Gastroesophageal sphincter (tissue), 4 donors: ENCODE data around the gene WDR73. TPM values are rescaled to one million over a fixed set of nuclear protein-coding genes. Genes with fewer than 3 reads are reported as not detected.

Experiments used
- ATAC-seq: fragments of 150-250 bp; one replicate; pipeline ENCODE4 v1.9.1; 2016; ENCODE audit warnings: mild to moderate bottlenecking, moderate library complexity
- H3K27ac ChIP-seq, 4 donors: fragments of 200-600 bp; sonication (generic) in 3 of 4; 1 replicate in 3 of 4; 2 replicates in 1 of 4; pipeline ENCODE4 v1.5.1; 2016 to 2019
- H3K27me3 ChIP-seq: fragments of 200-600 bp; sonication (generic); one replicate; pipeline ENCODE4 v1.5.1; 2019
- H3K36me3 ChIP-seq, 2 donors: fragments of 200-600 bp; sonication (generic); one replicate each; pipeline ENCODE4 v1.5.1; 2019; ENCODE audit warnings: control low read depth in 1 of 2
- H3K4me1 ChIP-seq, 3 donors: fragments of 200-600 bp; sonication (generic); 1 replicate in 2 of 3; 2 replicates in 1 of 3; pipeline ENCODE4 v1.5.1; 2016 to 2019; ENCODE audit warnings: control low read depth in 2 of 3
- H3K4me3 ChIP-seq, 2 donors: fragments of 200-600 bp; sonication (generic); one replicate each; pipeline ENCODE4 v1.5.1; 2019; ENCODE audit warnings: mild to moderate bottlenecking in 1 of 2, moderate library complexity in 1 of 2
- H3K9me3 ChIP-seq, 3 donors: fragments of 200-600 bp; sonication (generic); one replicate each; pipeline ENCODE4 v1.5.1; 2017 to 2019; ENCODE audit warnings: control low read depth in 2 of 3
- CTCF ChIP-seq, 4 experiments: fragments of 200-600 bp in 2 of 4; fragments of 450-650 bp in 2 of 4; sonication (generic) in 1 of 4; IDR thresholded peaks; one replicate each; pipeline ENCODE4 v1.5.1; 2017 to 2019; ENCODE audit warnings: antibody characterized with exemption in 4 of 4, mild to moderate bottlenecking in 2 of 4, moderate library complexity in 2 of 4
- EP300 ChIP-seq: sonication (generic); formaldehyde crosslinking; IDR thresholded peaks from one replicate; pipeline ENCODE4 v1.6.1; 2017; ENCODE audit warnings: antibody characterized with exemption, mild to moderate bottlenecking
- POLR2A ChIP-seq, 2 donors: fragments of 450-650 bp; IDR thresholded peaks; one replicate each; pipeline ENCODE4 v1.6.1; 2017; ENCODE audit warnings: antibody characterized with exemption in 2 of 2, mild to moderate bottlenecking in 2 of 2, moderate library complexity in 1 of 2
- POLR2AphosphoS5 ChIP-seq: sonication (generic); formaldehyde crosslinking; IDR thresholded peaks from one replicate; pipeline ENCODE4 v1.6.1; 2017; ENCODE audit warnings: antibody characterized with exemption
- WGBS, 2 donors: methylation state at CpG; one replicate each; pipeline ENCODE4 v1.1.5; 2018; ENCODE audit warnings: low coverage in 1 of 2; 5-methylcytosine and 5-hydroxymethylcytosine counted together
- total RNA-seq, 4 donors: library from RNA; depleted of rRNA; stranded (reverse); fragments of >200 nt; gene quantifications; one replicate each; pipeline ENCODE4 v1.1.0, GENCODE V29; 2016

Gene WDR73
- total RNA-seq, 4 donors from 2014 or later: 12.6 to 43.3 (median 20.2) TPM

GRCh38 chr15:84666373-84666772, 12.3 kb upstream of the WDR73 start:
- TF ChIP-seq POLR2AphosphoS5 (no peak), POLR2A (IDR thresholded peaks at IDR 0.05) (no peak), EP300 (no peak), CTCF (IDR thresholded peaks at IDR 0.05) (no peak)
- Histone ChIP-seq H3K27me3 (no peaks in the 10 kb centered on the region), H3K36me3 (peaks cover 0 to 69% of the 10 kb centered on the region in 2 donors), H3K27ac (no peak overlapping the region), H3K9me3 (no peaks in the 10 kb centered on the region), H3K4me1 (no peaks in the 10 kb centered on the region), H3K4me3 (no peak overlapping the region)
- ATAC-seq: no peak
- 61 to 64% methylated on average over 2 of the region's 2 CpGs for WGBS, 2 donors

- Histone ChIP-seq H3K27ac (no peak overlapping the region), H3K27me3 (no peaks in the 10 kb centered on the region), H3K4me3 (no peak overlapping the region), H3K4me1 (peaks cover 0 to 23% (median 5%) of the 10 kb centered on the region in 3 donors), H3K9me3 (no peaks in the 10 kb centered on the region), H3K36me3 (peaks cover 0 to 16% of the 10 kb centered on the region in 2 donors)
- WGBS, 2 donors: 88 to 90% methylated on average over 2 to 3 of the region's 10 CpGs
- TF ChIP-seq POLR2A (IDR thresholded peaks at IDR 0.05) (no peak), CTCF (IDR thresholded peaks at IDR 0.05) (no peak)
- no peak for ATAC-seq
These were observed 6.9 kb upstream of the WDR73 start for GRCh38 chr15:84661001-84661400.

- Histone ChIP-seq H3K27me3 (no peaks in the 10 kb centered on the region), H3K36me3 (peaks cover 0 to 7% of the 10 kb centered on the region in 2 donors), H3K4me3 (no peak overlapping the region), H3K27ac (no peak overlapping the region), H3K9me3 (no peaks in the 10 kb centered on the region), H3K4me1 (peaks cover 0 to 26% (median 5%) of the 10 kb centered on the region in 3 donors)
- ATAC-seq: no peak
- 75 to 81% methylated on average over 3 of the region's 4 CpGs for WGBS, 2 donors
- TF ChIP-seq POLR2A (IDR thresholded peaks at IDR 0.05) (no peak), EP300 (no peak), POLR2AphosphoS5 (no peak), CTCF (IDR thresholded peaks at IDR 0.05) (no peak)
These were observed 6.1 kb upstream of the WDR73 start for GRCh38 chr15:84659904-84660781.

GRCh38 chr15:84658788-84659411, 4.8 kb upstream of the WDR73 start:
- 0 to 46% methylated on average over 1 to 5 of the region's 7 CpGs for WGBS, 2 donors
- peaks cover 0 to 33% (median 9%) of the 10 kb centered on the region in 3 donors for H3K4me1 ChIP-seq
- H3K27ac ChIP-seq: peak overlapping the region in 3 of 4 donors; percentile 49 to 85 (median 85)
- no peak for TF ChIP-seq CTCF (IDR thresholded peaks at IDR 0.05)
- no peak for TF ChIP-seq EP300
- no peak for TF ChIP-seq POLR2AphosphoS5
- no peak for TF ChIP-seq POLR2A (IDR thresholded peaks at IDR 0.05)
- no peaks in the 10 kb centered on the region for H3K9me3 ChIP-seq
- peak overlapping the region; percentile 52 to 65 for H3K4me3 ChIP-seq
- ATAC-seq: no peak
- H3K36me3 ChIP-seq: no peaks in the 10 kb centered on the region
- no peaks in the 10 kb centered on the region for H3K27me3 ChIP-seq
